Measurements from ENCODE around the gene BIRC6.
"Not testable (repeated sequence)": the region's sequence is repeated elsewhere in the genome, so short reads cannot be mapped to it uniquely, and the experiment has no call there.

Gene BIRC6

DNA sequence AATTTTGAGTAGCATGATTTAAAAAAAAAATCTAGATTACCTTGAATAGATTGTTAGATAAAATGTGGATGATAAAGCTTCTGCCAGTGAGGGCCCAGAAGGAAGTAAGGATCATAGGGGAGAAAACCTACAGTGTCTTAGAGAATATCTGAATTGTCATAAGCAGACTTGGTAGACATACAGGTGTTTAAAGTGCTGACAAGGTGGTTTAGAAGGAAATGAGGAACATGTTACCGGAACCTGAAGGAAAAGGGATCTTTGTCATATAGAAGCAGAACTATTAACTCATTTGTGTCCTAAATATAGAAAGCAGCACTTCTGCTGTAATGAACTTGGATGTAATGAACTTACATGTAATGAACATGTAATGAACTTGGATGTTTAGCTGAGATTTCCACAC, 176.1 kb downstream of the BIRC6 start:
- DNase-seq (ENCODE audit: low spot score) = no peak
- TF ChIP-seq CTCF (IDR thresholded peaks at IDR 0.05) = no peak
- H3K4me3 ChIP-seq = no peak overlapping the region
- no peak overlapping the region for H3K27ac ChIP-seq

GRCh38 chr2:32534831-32535230, 178.0 kb downstream of the BIRC6 start:
- Histone ChIP-seq H3K4me3 (no peak overlapping the region), H3K27ac (no peak overlapping the region)
- no peak for TF ChIP-seq CTCF (IDR thresholded peaks at IDR 0.05)
- no peak for DNase-seq (ENCODE audit: low spot score)

DNA sequence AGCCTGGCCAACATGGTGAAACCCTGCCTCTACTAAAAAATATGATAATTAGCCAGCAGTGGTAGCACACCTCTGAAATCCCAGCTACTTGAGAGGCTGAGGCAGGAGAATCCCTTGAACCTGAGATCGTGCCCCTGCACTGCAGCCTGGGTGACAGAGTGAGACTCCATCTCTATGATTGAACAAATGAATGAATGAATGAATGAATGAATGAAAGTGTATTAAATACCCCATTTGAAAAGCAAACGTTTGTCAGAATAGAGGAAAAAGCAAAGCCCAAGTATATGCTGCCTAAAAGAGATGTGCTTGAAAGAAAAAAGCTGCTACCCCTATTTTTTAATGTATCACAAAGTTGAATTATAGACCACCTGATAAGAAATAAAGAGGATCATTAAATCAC, 181.9 kb downstream of the BIRC6 start:
- Histone ChIP-seq H3K4me3 (no peak overlapping the region), H3K27ac (no peak overlapping the region)
- no peak for DNase-seq (ENCODE audit: low spot score)
- TF ChIP-seq CTCF (IDR thresholded peaks at IDR 0.05) = no peak

- not testable (repeated sequence) for H3K4me3 ChIP-seq; DNase-seq (ENCODE audit: low spot score); H3K27ac ChIP-seq
These were observed 195.7 kb downstream of the BIRC6 start for GRCh38 chr2:32552483-32552882.

- DNase-seq (ENCODE audit: low spot score) = no peak
- peak; percentile 53 for TF ChIP-seq CTCF (IDR thresholded peaks at IDR 0.05)
- H3K27ac ChIP-seq = no peak overlapping the region
- H3K4me3 ChIP-seq = no peak overlapping the region
These were observed 197.1 kb downstream of the BIRC6 start for GRCh38 chr2:32553829-32554432.

DNA sequence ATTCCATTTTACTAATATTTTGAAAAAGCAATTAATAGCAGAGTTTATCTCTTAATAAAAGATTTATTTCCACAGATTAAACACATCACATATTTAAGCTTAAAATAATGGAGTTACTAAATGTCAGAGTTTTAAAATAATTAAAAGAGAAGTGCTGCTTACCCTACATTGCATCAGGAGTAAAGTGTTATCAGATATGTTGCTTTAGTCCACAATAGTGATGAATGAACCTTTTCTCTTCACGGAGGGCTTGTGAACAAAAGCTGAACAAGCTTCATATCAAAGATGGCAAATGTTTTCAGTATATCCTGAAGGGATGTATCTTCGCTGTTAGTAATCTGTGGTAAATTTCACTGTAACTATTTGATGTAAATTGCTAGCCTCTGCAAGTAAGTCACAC, 201.7 kb downstream of the BIRC6 start:
- no peak overlapping the region for H3K4me3 ChIP-seq
- H3K27ac ChIP-seq = no peak overlapping the region
- DNase-seq (ENCODE audit: low spot score) = no peak
- TF ChIP-seq CTCF (IDR thresholded peaks at IDR 0.05) = no peak

- Histone ChIP-seq H3K27ac (no peak overlapping the region), H3K4me3 (no peak overlapping the region)
- no peak for TF ChIP-seq CTCF (IDR thresholded peaks at IDR 0.05)
- no peak for DNase-seq (ENCODE audit: low spot score)
These were observed 202.3 kb downstream of the BIRC6 start for GRCh38 chr2:32559136-32559535.

DNA sequence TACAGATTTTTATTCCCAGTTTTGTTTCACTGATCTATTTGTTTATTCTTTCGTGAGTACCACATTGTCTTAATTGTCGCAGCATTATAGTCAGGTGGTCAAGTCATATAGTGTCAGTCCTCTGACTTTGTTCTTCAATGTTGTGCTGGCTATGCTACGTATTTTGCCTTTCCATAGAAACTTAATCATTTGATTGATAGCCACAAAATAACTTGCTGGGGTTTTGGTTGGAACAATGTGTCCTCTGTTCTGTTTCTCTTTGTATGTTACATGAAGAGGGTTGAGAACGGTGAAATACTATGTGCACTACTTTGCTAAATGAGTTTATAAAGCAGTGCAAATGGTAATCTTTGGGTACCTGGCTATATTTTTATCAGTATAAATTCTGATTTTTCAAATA, 206.1 kb downstream of the BIRC6 start:
- H3K4me3 ChIP-seq = no peak overlapping the region
- no peak for DNase-seq (ENCODE audit: low spot score)
- no peak overlapping the region for H3K27ac ChIP-seq
- TF ChIP-seq CTCF (IDR thresholded peaks at IDR 0.05) = no peak

Measured in coronary artery (tissue), 2 donors.